Right lobe of liver (tissue), 6 donors: ENCODE results near the gene SHISA6. TPM values are rescaled to one million over a fixed set of nuclear protein-coding genes. Genes with fewer than 3 reads are reported as not detected.

Experiments used
- ATAC-seq, 4 donors: fragments of 200-7000 bp; cut with Tn5 transposase; one replicate each; pipeline ENCODE4 v1.9.1; 2020; ENCODE audit warnings: mild to moderate bottlenecking in 4 of 4, moderate library complexity in 4 of 4
- DNase-seq, 3 donors: peaks; one replicate each; pipeline ENCODE4 v3.0.0-alpha.2; 2020
- H3K27ac ChIP-seq, 3 donors: fragments of 200-600 bp; one replicate each; pipeline ENCODE4 v1.8.0; 2022
- H3K27me3 ChIP-seq, 2 donors: fragments of 200-600 bp; one replicate each; pipeline ENCODE4 v1.8.0; 2022
- H3K36me3 ChIP-seq, 4 donors: fragments of 200-600 bp; sonication (generic) in 1 of 4; one replicate each; pipeline versions ENCODE4 v1.5.1 to v1.8.0; 2017 to 2022; ENCODE audit warnings: control low read depth in 1 of 4
- H3K4me1 ChIP-seq, 4 donors: fragments of 200-600 bp; sonication (generic) in 1 of 4; one replicate each; pipeline versions ENCODE4 v1.5.1 to v1.8.0; 2017 to 2022; ENCODE audit warnings: control low read depth in 1 of 4
- H3K4me3 ChIP-seq, 3 donors: fragments of 200-600 bp; one replicate each; pipeline ENCODE4 v1.8.0; 2022
- H3K9me3 ChIP-seq, 4 donors: fragments of 200-600 bp; sonication (generic) in 1 of 4; one replicate each; pipeline versions ENCODE4 v1.5.1 to v1.8.0; 2017 to 2022; ENCODE audit warnings: control low read depth in 1 of 4
- CTCF ChIP-seq, 4 donors: fragments of 200-600 bp in 3 of 4; fragments of 450-650 bp in 1 of 4; IDR thresholded peaks; one replicate each; pipeline versions ENCODE4 v1.5.1 to v1.8.0; 2016 to 2022; ENCODE audit warnings: antibody characterized with exemption in 4 of 4, mild to moderate bottlenecking in 2 of 4
- POLR2A ChIP-seq: fragments of 450-650 bp; IDR thresholded peaks from one replicate; pipeline ENCODE4 v1.6.1; 2017; ENCODE audit warnings: antibody characterized with exemption, mild to moderate bottlenecking
- WGBS: methylation state at CpG from one replicate; pipeline ENCODE4 v1.1.6; 2018; ENCODE audit warnings: low coverage, low lambda C conversion rate; ENCODE audit not compliant: insufficient coverage; ENCODE audit errors: missing lambda C conversion rate; 5-methylcytosine and 5-hydroxymethylcytosine counted together
- intact Hi-C, 2 donors: fragments of 100-400 bp; cut with DNase I; formaldehyde crosslinking; loops; one replicate each; pipeline versions ENCODE4 v1.11.2 to v1.14.1; 2022
- total RNA-seq, 6 experiments: library from RNA; depleted of rRNA in 2 of 6; stranded (reverse); fragments of >200 nt in 2 of 6; fragmentation: NEBNext Ultra II Directional in 3 of 6; extraction: Animal tissue kit (Norgen Biotek cat#: 25700) in 3 of 6; gene quantifications; one replicate each; pipeline versions ENCODE4 v1.1.0 to v1.2.4, GENCODE V29; 2016 to 2023
- donor health status: DM: no; HTN: yes; CAD: no.
- donor health status: DM: no; HTN: no; CAD: no.
- donor health status: DM: no; HTN: no; CAD: no.
- donor health status: DM: no; HTN: yes; CAD: no.
- donor health status: DM: no; HTN: yes; CAD: no.

The SHISA6 gene
- total RNA-seq, 6 experiments from 2014 or later, result not detected

DNA sequence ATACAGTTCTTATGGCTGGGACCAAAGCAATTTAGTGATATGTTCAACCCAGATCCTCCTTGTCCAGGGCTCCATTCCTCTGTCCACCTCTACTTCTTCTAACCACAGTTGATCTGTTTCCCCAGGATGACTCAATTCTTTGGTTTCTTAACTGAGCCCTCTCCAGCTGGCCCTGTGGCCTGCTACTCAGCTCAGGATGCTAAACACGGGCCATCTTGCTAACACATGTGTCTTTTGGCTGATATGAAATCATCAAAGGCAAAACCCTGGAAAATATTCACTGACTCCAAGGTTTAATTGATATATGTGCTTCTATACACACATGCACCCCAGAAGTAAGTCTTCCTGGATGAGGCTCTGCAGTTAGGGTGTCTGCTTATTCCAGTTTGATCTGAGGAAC lies 43.8 kb downstream of the SHISA6 start:
- Histone ChIP-seq H3K4me3 (no peak overlapping the region), H3K27ac (no peak overlapping the region), H3K27me3 (no peaks in the 10 kb centered on the region), H3K36me3 (no peaks in the 10 kb centered on the region), H3K9me3 (peaks cover 0 to 7% (median 0%) of the 10 kb centered on the region in 4 donors), H3K4me1 (no peaks in the 10 kb centered on the region)
- intact Hi-C loops, result no loop called here
- ATAC-seq (no peak), DNase-seq (no peak)
- 17% methylated on average over 1 of the region's 1 CpG for WGBS
- TF ChIP-seq POLR2A (no peak), CTCF (IDR thresholded peaks at IDR 0.05) (no peak)

DNA sequence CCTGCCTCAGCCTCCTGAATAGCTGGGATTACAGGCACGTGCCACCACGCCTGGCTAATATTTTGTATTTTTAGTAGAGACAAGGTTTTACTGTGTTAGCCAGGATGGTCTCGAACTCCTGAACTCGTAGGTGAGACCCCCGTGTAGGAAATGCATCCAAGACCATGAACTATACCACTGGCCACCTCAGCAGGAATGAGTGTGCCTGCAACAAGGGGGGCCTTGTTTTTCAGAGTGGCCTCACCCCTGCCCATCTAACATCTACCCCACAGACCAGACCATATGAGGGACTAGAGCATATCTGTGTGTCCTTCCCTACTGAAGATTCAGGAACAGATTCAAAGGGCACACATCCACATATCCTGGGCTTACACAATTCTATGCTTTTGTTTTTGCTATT lies 44.9 kb downstream of the SHISA6 start:
- no peak overlapping the region for H3K4me3 ChIP-seq
- DNase-seq, result no peak
- ATAC-seq, result no peak
- intact Hi-C loops, result no loop called here
- TF ChIP-seq CTCF (IDR thresholded peaks at IDR 0.05), result no peak
- no peak for TF ChIP-seq POLR2A
- no peak overlapping the region for H3K27ac ChIP-seq
- peaks cover 0 to 6% (median 0%) of the 10 kb centered on the region in 4 donors for H3K9me3 ChIP-seq
- H3K4me1 ChIP-seq, result no peaks in the 10 kb centered on the region
- no peaks in the 10 kb centered on the region for H3K36me3 ChIP-seq
- 58% methylated on average over 5 of the region's 5 CpGs for WGBS
- no peaks in the 10 kb centered on the region for H3K27me3 ChIP-seq

GRCh38 chr17:11287791-11288190 lies 46.8 kb downstream of the SHISA6 start:
- no peaks in the 10 kb centered on the region for H3K27me3 ChIP-seq
- H3K27ac ChIP-seq, result no peak overlapping the region
- no peak overlapping the region for H3K4me3 ChIP-seq
- no peaks in the 10 kb centered on the region for H3K9me3 ChIP-seq
- ATAC-seq, result no peak
- intact Hi-C loops, result no loop called here
- DNase-seq, result no peak
- H3K36me3 ChIP-seq, result no peaks in the 10 kb centered on the region
- H3K4me1 ChIP-seq, result no peaks in the 10 kb centered on the region
- TF ChIP-seq POLR2A, result no peak
- TF ChIP-seq CTCF (IDR thresholded peaks at IDR 0.05), result no peak

GRCh38 chr17:11290814-11291213 lies 49.8 kb downstream of the SHISA6 start:
- TF ChIP-seq CTCF (IDR thresholded peaks at IDR 0.05) (no peak), POLR2A (no peak)
- intact Hi-C loops, result no loop called here
- Histone ChIP-seq H3K4me3 (no peak overlapping the region), H3K4me1 (no peaks in the 10 kb centered on the region), H3K9me3 (no peaks in the 10 kb centered on the region), H3K27me3 (no peaks in the 10 kb centered on the region), H3K36me3 (no peaks in the 10 kb centered on the region), H3K27ac (no peak overlapping the region)
- ATAC-seq (no peak), DNase-seq (no peak)
- WGBS, result 73% methylated on average over 7 of the region's 7 CpGs

GRCh38 chr17:11292491-11292890 lies 51.5 kb downstream of the SHISA6 start:
- 78% methylated on average over 8 of the region's 8 CpGs for WGBS
- Histone ChIP-seq H3K36me3 (no peaks in the 10 kb centered on the region), H3K9me3 (no peaks in the 10 kb centered on the region), H3K27ac (no peak overlapping the region), H3K4me3 (no peak overlapping the region), H3K27me3 (no peaks in the 10 kb centered on the region), H3K4me1 (no peaks in the 10 kb centered on the region)
- intact Hi-C loops, result no loop called here
- TF ChIP-seq CTCF (IDR thresholded peaks at IDR 0.05) (no peak), POLR2A (no peak)
- DNase-seq (no peak), ATAC-seq (no peak)
